ENCODE measurements around the gene GUK1.

- no peak for TF ChIP-seq POLR2AphosphoS5 (IDR thresholded peaks at IDR 0.05; ENCODE audit: borderline replicate concordance, low read depth, low read length)
- TF ChIP-seq EZH2 (IDR thresholded peaks at IDR 0.05): no peak
- no peak for TF ChIP-seq FOXP2 (optimal IDR thresholded peaks at IDR 0.05; ENCODE audit: control extremely low read depth, extremely low read length, insufficient read depth)
Measured at GRCh38 chr1:228105270-228105995, 34.6 kb upstream of the GUK1 start.

Data from SK-N-MC (cell line).